K562 (cell line): ENCODE data around the gene CALHM3. TPM values are rescaled to one million over a fixed set of nuclear protein-coding genes. Genes with fewer than 3 reads are reported as not detected.

ENCODE experiments used
- ATAC-seq: fragments of 200-7000 bp; cut with Tn5 transposase; 3 replicates; pipeline ENCODE4 v1.9.1; 2020; ENCODE audit warnings: moderate library complexity
- BruUV-seq: library from RNA; stranded (reverse); fragments of 400-500 nt; replicated peaks from 2 replicates; lab custom pipeline; 2021; lab: Mats Ljungman, UMichigan
- CTCF ChIA-PET: fragments of 300-600 bp; formaldehyde crosslinking; extraction: SDS; loops from one replicate; lab custom pipeline; 2021; ENCODE audit warnings: low intra/inter-chr PET ratio; lab: Yijun Ruan, JAX
- POLR2A ChIA-PET: fragments of 300-600, 350-650 bp; sonication (Branson Sonifier 250); formaldehyde crosslinking; extraction: SDS; loops from one replicate; lab custom pipeline; 2021; ENCODE audit warnings: antibody characterized with exemption, inconsistent platforms; lab: Yijun Ruan, JAX
- DNase-seq, 4 experiments: peaks; one replicate each; pipeline versions ENCODE4 v3.0.0 to v3.0.0-alpha.2; 2011 to 2018; ENCODE audit warnings: low spot score in 3 of 4, mixed read lengths in 3 of 4; ENCODE audit errors: extremely low read depth in 1 of 4
- FAIRE-seq: peaks from 2 replicates; lab custom pipeline; 2011; peaks lifted over from hg19 to GRCh38; lab: Jason Lieb, UNC
- H2AFZ ChIP-seq: 2 replicates; pipeline ENCODE4 v1.6.0; 2011; ENCODE audit warnings: low read depth, low read length, control low read depth, inconsistent platforms
- H3K27ac ChIP-seq: fragments of 200-600 bp; 3 replicates; pipeline ENCODE4 v1.8.0; 2011; ENCODE audit warnings: low read depth, mild to moderate bottlenecking, control low read depth, inconsistent platforms, low read length, moderate library complexity, mixed read lengths; ENCODE audit errors: extremely low read depth
- H3K27me3 ChIP-seq, 2 experiments: fragments of 300-600 bp in 1 of 2; 2 replicates in 1 of 2; 3 replicates in 1 of 2; pipeline versions ENCODE4 v1.6.0 to v1.8.0; 2011; ENCODE audit warnings: inconsistent platforms in 2 of 2, low read length in 2 of 2, mild to moderate bottlenecking in 1 of 2, mixed read lengths in 1 of 2, moderate library complexity in 1 of 2; ENCODE audit not compliant: control insufficient read depth in 2 of 2, insufficient read depth in 2 of 2
- H3K36me3 ChIP-seq: fragments of 300-600 bp; 3 replicates; pipeline ENCODE4 v1.8.0; 2011; ENCODE audit warnings: mild to moderate bottlenecking, low read length, inconsistent platforms; ENCODE audit not compliant: control insufficient read depth, insufficient read depth
- H3K4me1 ChIP-seq, 2 experiments: fragments of 200-600 bp in 1 of 2; replicated peaks in 1 of 2; 2 replicates in 1 of 2; 3 replicates in 1 of 2; pipeline versions ENCODE4 v1.5.1 to v1.8.0; 2011; ENCODE audit warnings: inconsistent platforms in 2 of 2, low read length in 2 of 2, mild to moderate bottlenecking in 1 of 2, mixed read lengths in 1 of 2, moderate library complexity in 1 of 2; ENCODE audit not compliant: control insufficient read depth in 2 of 2, insufficient read depth in 2 of 2
- H3K4me2 ChIP-seq: 2 replicates; pipeline ENCODE4 v1.6.1; 2011; ENCODE audit warnings: low read length, control low read depth, inconsistent platforms, mixed read lengths; ENCODE audit not compliant: insufficient read depth
- H3K4me3 ChIP-seq: fragments of 200-600 bp; sonication (generic), shearing (Covaris generic); 2 replicates; pipeline ENCODE4 v1.5.1; 2016; ENCODE audit warnings: control low read depth, inconsistent platforms
- H3K79me2 ChIP-seq: fragments of 200-600 bp; 3 replicates; pipeline ENCODE4 v1.8.0; 2011; ENCODE audit warnings: low read length, inconsistent platforms; ENCODE audit not compliant: control insufficient read depth, insufficient read depth
- H3K9ac ChIP-seq, 2 experiments: 2 replicates each; pipeline versions ENCODE4 v1.6.0 to v1.6.1; 2011; ENCODE audit warnings: low read depth in 2 of 2, low read length in 2 of 2, control low read depth in 1 of 2, inconsistent platforms in 1 of 2, mild to moderate bottlenecking in 1 of 2, mixed read lengths in 1 of 2; ENCODE audit not compliant: insufficient read depth in 1 of 2
- H3K9me1 ChIP-seq: one replicate; pipeline ENCODE4 v1.6.0; 2011; ENCODE audit warnings: inconsistent platforms, mild to moderate bottlenecking, low read length, moderate library complexity; ENCODE audit not compliant: control insufficient read depth, insufficient read depth
- H3K9me3 ChIP-seq: replicated peaks from 2 replicates; pipeline ENCODE4 v1.5.1; 2011; ENCODE audit warnings: low read depth, low read length, inconsistent platforms; ENCODE audit not compliant: control insufficient read depth, insufficient read depth
- H4K20me1 ChIP-seq: replicated peaks from 2 replicates; pipeline ENCODE4 v1.6.1; 2011; ENCODE audit warnings: low read length, inconsistent platforms, mixed read lengths; ENCODE audit not compliant: control insufficient read depth, insufficient read depth
- DPF2 ChIP-seq: fragments of 450-650 bp; IDR thresholded peaks from 2 replicates; pipeline ENCODE4 v1.6.1; 2016
- FOSL1 ChIP-seq: fragments of 200-800 bp; sonication (Bioruptor generic); conservative IDR thresholded peaks from 2 replicates; pipeline ENCODE4 v1.6.1; 2016; ENCODE audit warnings: missing genetic modification characterization, missing compliant biosample characterization
- MAFF ChIP-seq: IDR thresholded peaks from 2 replicates; pipeline ENCODE4 v1.6.1; 2012; ENCODE audit warnings: low read length, improper control_type of control experiment
- MAFK ChIP-seq: IDR thresholded peaks from 2 replicates; pipeline ENCODE4 v1.6.1; 2011; ENCODE audit warnings: low read length, improper control_type of control experiment
- MEIS2 ChIP-seq: fragments of 450-650 bp; IDR thresholded peaks from 2 replicates; pipeline ENCODE4 v1.6.1; 2014; ENCODE audit warnings: mild to moderate bottlenecking; ENCODE audit not compliant: partially characterized antibody
- MTA3 ChIP-seq: fragments of 450-650 bp; formaldehyde crosslinking; IDR thresholded peaks from 2 replicates; pipeline ENCODE4 v1.6.1; 2017; ENCODE audit warnings: mild to moderate bottlenecking, borderline replicate concordance
- NFE2L1 ChIP-seq: fragments of 450-650 bp; IDR thresholded peaks from 2 replicates; pipeline ENCODE4 v1.6.1; 2016; ENCODE audit warnings: missing genetic modification characterization, low read depth, mild to moderate bottlenecking, missing compliant biosample characterization, moderate library complexity, borderline replicate concordance
- NONO ChIP-seq, 2 experiments: fragments of 200-400 bp in 1 of 2; fragments of 450-650 bp in 1 of 2; formaldehyde crosslinking in 1 of 2; IDR thresholded peaks; 2 replicates each; pipeline ENCODE4 v1.6.1; 2017; ENCODE audit warnings: low read depth in 2 of 2, mild to moderate bottlenecking in 2 of 2, moderate library complexity in 2 of 2, low read length in 1 of 2
- SRSF3 ChIP-seq: fragments of 200-400 bp; formaldehyde crosslinking; IDR thresholded peaks from 2 replicates; pipeline ENCODE4 v1.6.1; 2016; ENCODE audit warnings: mild to moderate bottlenecking, low read length, moderate library complexity; ENCODE audit not compliant: insufficient read depth
- TCF7L2 ChIP-seq: fragments of 150-350 bp; IDR thresholded peaks from 2 replicates; pipeline ENCODE4 v1.6.1; 2016; ENCODE audit warnings: low read depth, mild to moderate bottlenecking, low read length, moderate library complexity
- TCFL5 ChIP-seq: fragments of 250-450 bp; sonication (Bioruptor Pico); conservative IDR thresholded peaks from 2 replicates; pipeline ENCODE4 v1.6.1; 2021; ENCODE audit warnings: mild to moderate bottlenecking, moderate library complexity, matching md5 sums
- ZFX ChIP-seq: sonication (generic); formaldehyde crosslinking; IDR thresholded peaks from 2 replicates; pipeline ENCODE4 v1.8.0; 2022; ENCODE audit warnings: mild to moderate bottlenecking, missing genetic modification reagents, moderate library complexity
- ZNF384 ChIP-seq: IDR thresholded peaks from 2 replicates; pipeline ENCODE4 v1.6.1; 2012; ENCODE audit warnings: low read depth, low read length, improper control_type of control experiment
- in situ Hi-C: fragments of 300-500 bp; cut with MboI; formaldehyde crosslinking; loops from 4 replicates; pipeline ENCODE4 v1.15.0; 2018; ENCODE audit warnings: inconsistent platforms, mixed read lengths
- intact Hi-C: fragments of 100-400 bp; cut with micrococcal nuclease; formaldehyde crosslinking; loops from 2 replicates; pipeline ENCODE4 v1.14.2; 2022
- polyA plus RNA-seq, 8 experiments: library from polyadenylated mRNA; depleted of rRNA in 4 of 8; stranded (reverse) in 5 of 8; unstranded in 3 of 8; fragments of >200 nt; fragmentation: Nextera tagmentation in 2 of 8; fragmentation: Illumina TruSeq in 1 of 8; extraction: Ambion mirVana in 2 of 8; extraction: Trizol in 1 of 8; gene quantifications; 2 replicates each; pipeline versions ENCODE4 v1.2.1 to v1.2.3, GENCODE V29; 2011 to 2014; ENCODE audit warnings: inconsistent platforms in 1 of 8, missing spikeins in 1 of 8
- total RNA-seq, 7 experiments: library from RNA; depleted of rRNA in 6 of 7; stranded (reverse); fragments of >200 nt in 6 of 7; fragmentation: Illumina TruSeq in 2 of 7; extraction: Trizol in 2 of 7; gene quantifications; 2 replicates each; pipeline versions ENCODE4 v1.2.1 to v1.2.3, GENCODE V29; 2011 to 2021; ENCODE audit warnings: low replicate concordance in 1 of 7
- TF ChIP-seq, protein P1 (sequence below), 2 experiments: IDR thresholded peaks; 2 replicates each; pipeline ENCODE4 v1.6.1; 2011; ENCODE audit warnings: borderline replicate concordance in 1 of 2, control low read depth in 1 of 2, low read depth in 1 of 2, low read length in 1 of 2, mild to moderate bottlenecking in 1 of 2, mixed read lengths in 1 of 2, moderate library complexity in 1 of 2; ENCODE audit not compliant: insufficient read depth in 1 of 2, insufficient read length in 1 of 2, poor library complexity in 1 of 2, severe bottlenecking in 1 of 2; ENCODE audit errors: extremely low read depth in 1 of 2
- TF ChIP-seq, protein P2 (sequence below): sonication (generic); formaldehyde crosslinking; IDR thresholded peaks from 2 replicates; pipeline ENCODE4 v1.8.0; 2022; ENCODE audit warnings: mild to moderate bottlenecking, missing genetic modification reagents
- TF ChIP-seq, protein P3 (sequence below), 2 experiments: fragments of 450-650 bp; IDR thresholded peaks; 2 replicates each; pipeline ENCODE4 v1.6.1; 2018; ENCODE audit warnings: mild to moderate bottlenecking in 2 of 2, low read depth in 1 of 2; ENCODE audit not compliant: partially characterized antibody in 2 of 2

CALHM3 gene
- total and polyA plus RNA-seq, 9 of the 15 experiments (the other 6 are each of a cell fraction or from before 2014, with no cell fraction given): not detected

DNA sequence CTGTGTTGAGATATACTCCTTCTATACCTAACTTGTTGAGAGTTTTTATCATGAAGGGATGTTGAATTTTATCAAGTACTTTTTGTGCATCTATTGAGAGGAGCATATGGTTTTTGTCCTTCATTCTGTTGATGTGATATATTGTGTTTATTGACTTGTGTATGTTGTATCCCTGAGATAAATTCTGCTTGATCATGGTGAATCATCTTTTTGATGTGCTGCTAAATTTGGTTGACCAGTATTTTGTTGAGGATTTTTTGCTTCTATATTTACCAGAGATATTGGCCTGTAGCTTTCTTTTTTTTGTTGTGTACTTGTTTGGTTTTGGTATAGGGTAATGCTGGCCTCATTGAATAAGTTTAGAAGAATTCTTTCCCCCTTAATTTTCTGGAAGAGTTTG lies 46.9 kb upstream of the CALHM3 start:
- DNase-seq (no peak), ATAC-seq (no peak), FAIRE-seq (no peak)
- Histone ChIP-seq H3K27ac (no peak overlapping the region), H3K79me2 (no peaks in the 10 kb centered on the region), H4K20me1 (no peaks in the 10 kb centered on the region), H3K4me3 (no peak overlapping the region), H3K36me3 (no peaks in the 10 kb centered on the region), H2AFZ (no peak overlapping the region), H3K4me2 (no peak overlapping the region), H3K9me3 (no peaks in the 10 kb centered on the region), H3K9me1 (no peaks in the 10 kb centered on the region), H3K27me3 (no peaks in the 10 kb centered on the region), H3K4me1 (peaks cover 0 to 4% of the 10 kb centered on the region in 2 experiments; a peak in 1 of 5 replicates), H3K9ac (no peak overlapping the region)
- CTCF ChIA-PET: no interaction called here
- in situ Hi-C loops (no loop called here), intact Hi-C loops (no loop called here)
- POLR2A ChIA-PET: interaction anchor here (0.9 kb wide), 1 partner anchor 14 kb away, joined by 3 read pairs; no protein-coding TSS in a partner anchor
- BruUV-seq: no TSS peak
- TF ChIP-seq, protein P1, sequence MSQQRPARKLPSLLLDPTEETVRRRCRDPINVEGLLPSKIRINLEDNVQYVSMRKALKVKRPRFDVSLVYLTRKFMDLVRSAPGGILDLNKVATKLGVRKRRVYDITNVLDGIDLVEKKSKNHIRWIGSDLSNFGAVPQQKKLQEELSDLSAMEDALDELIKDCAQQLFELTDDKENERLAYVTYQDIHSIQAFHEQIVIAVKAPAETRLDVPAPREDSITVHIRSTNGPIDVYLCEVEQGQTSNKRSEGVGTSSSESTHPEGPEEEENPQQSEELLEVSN (IDR thresholded peaks at IDR 0.05; ENCODE audit: borderline replicate concordance in 1 of 2, extremely low read depth in 1 of 2, insufficient read depth in 1 of 2, insufficient read length in 1 of 2, low read depth in 1 of 2, low read length in 1 of 2, poor library complexity in 1 of 2, severe bottlenecking in 1 of 2): no peak
- TF ChIP-seq TCFL5 (CRISPR knock-in tag): no peak
- TF ChIP-seq, protein P2, sequence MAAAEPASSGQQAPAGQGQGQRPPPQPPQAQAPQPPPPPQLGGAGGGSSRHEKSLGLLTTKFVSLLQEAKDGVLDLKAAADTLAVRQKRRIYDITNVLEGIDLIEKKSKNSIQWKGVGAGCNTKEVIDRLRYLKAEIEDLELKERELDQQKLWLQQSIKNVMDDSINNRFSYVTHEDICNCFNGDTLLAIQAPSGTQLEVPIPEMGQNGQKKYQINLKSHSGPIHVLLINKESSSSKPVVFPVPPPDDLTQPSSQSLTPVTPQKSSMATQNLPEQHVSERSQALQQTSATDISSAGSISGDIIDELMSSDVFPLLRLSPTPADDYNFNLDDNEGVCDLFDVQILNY (CRISPR knock-in tag): no peak
- TF ChIP-seq ZFX (CRISPR knock-in tag): no peak
- TF ChIP-seq ZNF384: no peak
- no peak for TF ChIP-seq SRSF3
- TF ChIP-seq NFE2L1 (tag): peak; percentile 8; the same call in 1 of the 2 replicates
- TF ChIP-seq TCF7L2: no peak
- peak; percentile 38; the same call in 1 of the 2 replicates for TF ChIP-seq FOSL1 (tag)
- peak; percentile 7 for TF ChIP-seq MEIS2
- TF ChIP-seq NONO (IDR thresholded peaks at IDR 0.05; ENCODE audit: low read depth in 2 of 2, low read length in 1 of 2): no peak
- TF ChIP-seq MTA3: no peak
- peak; percentile 28; the same call in 1 of the 2 replicates for TF ChIP-seq MAFF
- TF ChIP-seq DPF2: 0 out of 2 replicates have a peak, but pooled peaks have one; percentile 24
- TF ChIP-seq, protein P3, sequence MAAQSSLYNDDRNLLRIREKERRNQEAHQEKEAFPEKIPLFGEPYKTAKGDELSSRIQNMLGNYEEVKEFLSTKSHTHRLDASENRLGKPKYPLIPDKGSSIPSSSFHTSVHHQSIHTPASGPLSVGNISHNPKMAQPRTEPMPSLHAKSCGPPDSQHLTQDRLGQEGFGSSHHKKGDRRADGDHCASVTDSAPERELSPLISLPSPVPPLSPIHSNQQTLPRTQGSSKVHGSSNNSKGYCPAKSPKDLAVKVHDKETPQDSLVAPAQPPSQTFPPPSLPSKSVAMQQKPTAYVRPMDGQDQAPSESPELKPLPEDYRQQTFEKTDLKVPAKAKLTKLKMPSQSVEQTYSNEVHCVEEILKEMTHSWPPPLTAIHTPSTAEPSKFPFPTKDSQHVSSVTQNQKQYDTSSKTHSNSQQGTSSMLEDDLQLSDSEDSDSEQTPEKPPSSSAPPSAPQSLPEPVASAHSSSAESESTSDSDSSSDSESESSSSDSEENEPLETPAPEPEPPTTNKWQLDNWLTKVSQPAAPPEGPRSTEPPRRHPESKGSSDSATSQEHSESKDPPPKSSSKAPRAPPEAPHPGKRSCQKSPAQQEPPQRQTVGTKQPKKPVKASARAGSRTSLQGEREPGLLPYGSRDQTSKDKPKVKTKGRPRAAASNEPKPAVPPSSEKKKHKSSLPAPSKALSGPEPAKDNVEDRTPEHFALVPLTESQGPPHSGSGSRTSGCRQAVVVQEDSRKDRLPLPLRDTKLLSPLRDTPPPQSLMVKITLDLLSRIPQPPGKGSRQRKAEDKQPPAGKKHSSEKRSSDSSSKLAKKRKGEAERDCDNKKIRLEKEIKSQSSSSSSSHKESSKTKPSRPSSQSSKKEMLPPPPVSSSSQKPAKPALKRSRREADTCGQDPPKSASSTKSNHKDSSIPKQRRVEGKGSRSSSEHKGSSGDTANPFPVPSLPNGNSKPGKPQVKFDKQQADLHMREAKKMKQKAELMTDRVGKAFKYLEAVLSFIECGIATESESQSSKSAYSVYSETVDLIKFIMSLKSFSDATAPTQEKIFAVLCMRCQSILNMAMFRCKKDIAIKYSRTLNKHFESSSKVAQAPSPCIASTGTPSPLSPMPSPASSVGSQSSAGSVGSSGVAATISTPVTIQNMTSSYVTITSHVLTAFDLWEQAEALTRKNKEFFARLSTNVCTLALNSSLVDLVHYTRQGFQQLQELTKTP (IDR thresholded peaks at IDR 0.05; ENCODE audit: low read depth in 1 of 2, partially characterized antibody in 2 of 2): no peak
- 0 out of 2 replicates have a peak, but pooled peaks have one; percentile 18 for TF ChIP-seq MAFK
